GM23338 (cell line): Measurements from ENCODE around the gene HS6ST3. TPM values are rescaled to one million over a fixed set of nuclear protein-coding genes. Genes with fewer than 3 reads are reported as not detected.

Experiments
- ATAC-seq: fragments of 200-7000 bp; cut with Tn5 transposase; 3 replicates; pipeline ENCODE4 v1.9.1; 2020
- DNase-seq: peaks from one replicate; pipeline ENCODE4 v3.0.0-alpha.2; 2015; ENCODE audit warnings: low spot score
- H2AFZ ChIP-seq: fragments of 200-600 bp; sonication (generic); 2 replicates; pipeline ENCODE4 v1.8.0; 2016; ENCODE audit warnings: antibody characterized with exemption, mild to moderate bottlenecking, moderate library complexity
- H3F3A ChIP-seq: fragments of 200-600 bp; sonication (generic); replicated peaks from 2 replicates; pipeline ENCODE4 v1.8.0; 2017; ENCODE audit warnings: antibody characterized with exemption, mixed run types, low read depth
- H3K27ac ChIP-seq: fragments of 200-600 bp; sonication (generic); 2 replicates; pipeline ENCODE4 v1.6.1; 2016; ENCODE audit warnings: low read depth
- H3K27me3 ChIP-seq: fragments of 200-600 bp; sonication (generic); 2 replicates; pipeline ENCODE4 v1.8.0; 2016; ENCODE audit warnings: mild to moderate bottlenecking, mixed run types, moderate library complexity; ENCODE audit not compliant: insufficient read depth
- H3K36me3 ChIP-seq: fragments of 200-600 bp; sonication (generic); 2 replicates; pipeline ENCODE4 v1.8.0; 2016; ENCODE audit warnings: mild to moderate bottlenecking; ENCODE audit not compliant: insufficient read depth
- H3K4me1 ChIP-seq: fragments of 200-600 bp; sonication (generic); 2 replicates; pipeline ENCODE4 v1.8.0; 2016; ENCODE audit warnings: mild to moderate bottlenecking, moderate library complexity; ENCODE audit not compliant: insufficient read depth
- H3K4me2 ChIP-seq: fragments of 200-600 bp; sonication (generic); 2 replicates; pipeline ENCODE4 v1.7.1; 2017; ENCODE audit warnings: mixed run types
- H3K4me3 ChIP-seq: fragments of 200-600 bp; sonication (generic); 2 replicates; pipeline ENCODE4 v1.6.1; 2016; ENCODE audit warnings: mixed run types
- H3K79me2 ChIP-seq: fragments of 200-600 bp; sonication (generic); replicated peaks from 2 replicates; pipeline ENCODE4 v1.8.0; 2017; ENCODE audit warnings: mild to moderate bottlenecking; ENCODE audit not compliant: insufficient read depth
- H3K9me2 ChIP-seq: fragments of 200-600 bp; sonication (generic); 2 replicates; pipeline ENCODE4 v1.8.0; 2017; ENCODE audit not compliant: insufficient read depth
- H4K20me1 ChIP-seq: fragments of 200-600 bp; sonication (generic); replicated peaks from 2 replicates; pipeline ENCODE4 v1.8.0; 2017; ENCODE audit warnings: mild to moderate bottlenecking; ENCODE audit not compliant: insufficient read depth
- H3K27ac Mint-ChIP-seq: 2 replicates; pipeline ENCODE4 v1.8.0; 2020; ENCODE audit warnings: inconsistent platforms, mild to moderate bottlenecking, moderate library complexity, mixed read lengths
- H3K27me3 Mint-ChIP-seq: 3 replicates; pipeline ENCODE4 v1.8.0; 2022; ENCODE audit warnings: low read depth, mild to moderate bottlenecking, moderate library complexity, mixed read lengths, inconsistent platforms; ENCODE audit not compliant: insufficient read depth, poor library complexity
- H3K36me3 Mint-ChIP-seq: 3 replicates; pipeline ENCODE4 v1.8.0; 2021; ENCODE audit warnings: low read depth, mild to moderate bottlenecking, inconsistent platforms, moderate library complexity, mixed read lengths
- H3K4me1 Mint-ChIP-seq: 3 replicates; pipeline ENCODE4 v1.8.0; 2020; ENCODE audit warnings: mild to moderate bottlenecking, inconsistent platforms, mixed read lengths
- H3K4me3 Mint-ChIP-seq: 3 replicates; pipeline ENCODE4 v1.8.0; 2021; ENCODE audit warnings: moderate library complexity, mild to moderate bottlenecking, inconsistent platforms, mixed read lengths
- H3K9me3 Mint-ChIP-seq: 3 replicates; pipeline ENCODE4 v1.8.0; 2020; ENCODE audit warnings: moderate library complexity, mild to moderate bottlenecking, inconsistent platforms, mixed read lengths
- CREB1 ChIP-seq: fragments of 250-450 bp; sonication (Bioruptor Pico); IDR thresholded peaks from 2 replicates; pipeline ENCODE4 v1.5.0; 2020; ENCODE audit warnings: low read depth, mild to moderate bottlenecking, moderate library complexity
- CTCF ChIP-seq, 2 experiments: fragments of 200-600 bp in 1 of 2; sonication (generic) in 1 of 2; conservative IDR thresholded peaks; 2 replicates each; pipeline versions ENCODE4 v1.5.1 to v1.6.1; 2016 to 2017; ENCODE audit warnings: antibody characterized with exemption in 2 of 2, low read depth in 2 of 2, mild to moderate bottlenecking in 2 of 2, moderate library complexity in 1 of 2
- ETS1 ChIP-seq: IDR thresholded peaks from 2 replicates; pipeline ENCODE4 v1.6.1; 2016; ENCODE audit warnings: antibody characterized with exemption
- EZH2phosphoT487 ChIP-seq: fragments of 200-600 bp; sonication (generic); IDR thresholded peaks from one replicate; pipeline ENCODE4 v1.8.1; 2018; ENCODE audit warnings: antibody characterized with exemption; ENCODE audit not compliant: unreplicated experiment
- POLR2AphosphoS5 ChIP-seq: IDR thresholded peaks from 2 replicates; pipeline ENCODE4 v1.6.1; 2016; ENCODE audit warnings: antibody characterized with exemption, low read depth
- REST ChIP-seq: IDR thresholded peaks from one replicate; pipeline ENCODE4 v1.6.1; 2018; ENCODE audit warnings: antibody characterized with exemption; ENCODE audit not compliant: unreplicated experiment
- STAT1 ChIP-seq: IDR thresholded peaks from one replicate; pipeline ENCODE4 v1.6.1; 2016; ENCODE audit warnings: antibody characterized with exemption; ENCODE audit not compliant: unreplicated experiment
- ZNF114 ChIP-seq: fragments of 250-450 bp; sonication (Bioruptor Pico); IDR thresholded peaks from 2 replicates; pipeline ENCODE4 v1.5.0; 2020; ENCODE audit warnings: mild to moderate bottlenecking, moderate library complexity
- ZNF331 ChIP-seq: fragments of 250-450 bp; sonication (Bioruptor Pico); IDR thresholded peaks from 2 replicates; pipeline ENCODE4 v1.5.0; 2020; ENCODE audit warnings: low read depth, mild to moderate bottlenecking, moderate library complexity
- polyA plus RNA-seq: library from polyadenylated mRNA; unstranded; fragments of >200 nt; fragmentation: Nextera tagmentation; extraction: Ambion mirVana; gene quantifications from 2 replicates; pipeline ENCODE4 v1.2.1, GENCODE V29; 2016
- total RNA-seq: library from RNA; depleted of rRNA; stranded (reverse); fragments of >200 nt; shearing (Covaris generic); gene quantifications from 2 replicates; pipeline ENCODE4 v1.2.3, GENCODE V29; 2014

The HS6ST3 gene
- total and polyA plus RNA-seq, 2 experiments from 2014 or later: 0.52 to 0.80 TPM

GRCh38 chr13:96397807-96398206 is 307.9 kb downstream of the HS6ST3 start:
- Histone ChIP-seq H3K4me3 (no peak overlapping the region), H3K27ac (no peak overlapping the region), H3K9me2 (no peaks in the 10 kb centered on the region), H3K4me2 (no peak overlapping the region), H3K79me2 (no peaks in the 10 kb centered on the region), H3F3A (no peaks in the 10 kb centered on the region), H4K20me1 (no peaks in the 10 kb centered on the region), H2AFZ (no peak overlapping the region), H3K4me1 (no peaks in the 10 kb centered on the region; the same call in 1 of the 2 replicates), H3K36me3 (no peaks in the 10 kb centered on the region), H3K27me3 (no peaks in the 10 kb centered on the region)
- H3K4me1 Mint-ChIP-seq: peaks cover 3% of the 10 kb centered on the region; the same call in 2 of the 3 replicates
- no peak overlapping the region for H3K27ac Mint-ChIP-seq
- DNase-seq (no peak), ATAC-seq (no peak)
- no peak for TF ChIP-seq CTCF (conservative IDR thresholded peaks at IDR 0.05; ENCODE audit: low read depth in 2 of 2)
- TF ChIP-seq REST: no peak
- TF ChIP-seq EZH2phosphoT487: no peak
- TF ChIP-seq ZNF114: no peak
- TF ChIP-seq ZNF331 (CRISPR knock-in tag): no peak
- no peak for TF ChIP-seq CREB1 (CRISPR knock-in tag)
- TF ChIP-seq STAT1: no peak
- H3K9me3 Mint-ChIP-seq: no peaks in the 10 kb centered on the region; the same call in 2 of the 3 replicates
- H3K36me3 Mint-ChIP-seq: no peaks in the 10 kb centered on the region
- H3K27me3 Mint-ChIP-seq: peaks cover 2% of the 10 kb centered on the region
- H3K4me3 Mint-ChIP-seq: no peak overlapping the region

- Histone ChIP-seq H3K79me2 (no peaks in the 10 kb centered on the region), H3K4me3 (no peak overlapping the region), H3K4me1 (no peaks in the 10 kb centered on the region; the same call in 1 of the 2 replicates), H2AFZ (no peak overlapping the region), H3F3A (no peaks in the 10 kb centered on the region), H3K36me3 (no peaks in the 10 kb centered on the region), H3K9me2 (no peaks in the 10 kb centered on the region), H3K27ac (no peak overlapping the region), H3K27me3 (no peaks in the 10 kb centered on the region), H4K20me1 (no peaks in the 10 kb centered on the region), H3K4me2 (no peak overlapping the region)
- no peaks in the 10 kb centered on the region for H3K36me3 Mint-ChIP-seq
- no peaks in the 10 kb centered on the region for H3K9me3 Mint-ChIP-seq
- peaks cover 3% of the 10 kb centered on the region; the same call in 2 of the 3 replicates for H3K4me1 Mint-ChIP-seq
- peaks cover 2% of the 10 kb centered on the region for H3K27me3 Mint-ChIP-seq
- H3K4me3 Mint-ChIP-seq: no peak overlapping the region
- H3K27ac Mint-ChIP-seq: no peak overlapping the region
- DNase-seq (no peak), ATAC-seq (no peak)
- TF ChIP-seq ETS1: no peak
- no peak for TF ChIP-seq POLR2AphosphoS5
- TF ChIP-seq REST: no peak
These were observed 308.6 kb downstream of the HS6ST3 start for GRCh38 chr13:96398486-96398885.
